ENCODE results near the gene FXN.

GRCh38 chr9:69034071-69034470, 1.5 kb upstream of the FXN start:
- TF ChIP-seq POLR2A (IDR thresholded peaks at IDR 0.05), result no peak
- TF ChIP-seq, protein P1, sequence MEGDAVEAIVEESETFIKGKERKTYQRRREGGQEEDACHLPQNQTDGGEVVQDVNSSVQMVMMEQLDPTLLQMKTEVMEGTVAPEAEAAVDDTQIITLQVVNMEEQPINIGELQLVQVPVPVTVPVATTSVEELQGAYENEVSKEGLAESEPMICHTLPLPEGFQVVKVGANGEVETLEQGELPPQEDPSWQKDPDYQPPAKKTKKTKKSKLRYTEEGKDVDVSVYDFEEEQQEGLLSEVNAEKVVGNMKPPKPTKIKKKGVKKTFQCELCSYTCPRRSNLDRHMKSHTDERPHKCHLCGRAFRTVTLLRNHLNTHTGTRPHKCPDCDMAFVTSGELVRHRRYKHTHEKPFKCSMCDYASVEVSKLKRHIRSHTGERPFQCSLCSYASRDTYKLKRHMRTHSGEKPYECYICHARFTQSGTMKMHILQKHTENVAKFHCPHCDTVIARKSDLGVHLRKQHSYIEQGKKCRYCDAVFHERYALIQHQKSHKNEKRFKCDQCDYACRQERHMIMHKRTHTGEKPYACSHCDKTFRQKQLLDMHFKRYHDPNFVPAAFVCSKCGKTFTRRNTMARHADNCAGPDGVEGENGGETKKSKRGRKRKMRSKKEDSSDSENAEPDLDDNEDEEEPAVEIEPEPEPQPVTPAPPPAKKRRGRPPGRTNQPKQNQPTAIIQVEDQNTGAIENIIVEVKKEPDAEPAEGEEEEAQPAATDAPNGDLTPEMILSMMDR (IDR thresholded peaks at IDR 0.05), result no peak
